ENCODE measurements around the gene COX6A2.

Gene COX6A2

DNA sequence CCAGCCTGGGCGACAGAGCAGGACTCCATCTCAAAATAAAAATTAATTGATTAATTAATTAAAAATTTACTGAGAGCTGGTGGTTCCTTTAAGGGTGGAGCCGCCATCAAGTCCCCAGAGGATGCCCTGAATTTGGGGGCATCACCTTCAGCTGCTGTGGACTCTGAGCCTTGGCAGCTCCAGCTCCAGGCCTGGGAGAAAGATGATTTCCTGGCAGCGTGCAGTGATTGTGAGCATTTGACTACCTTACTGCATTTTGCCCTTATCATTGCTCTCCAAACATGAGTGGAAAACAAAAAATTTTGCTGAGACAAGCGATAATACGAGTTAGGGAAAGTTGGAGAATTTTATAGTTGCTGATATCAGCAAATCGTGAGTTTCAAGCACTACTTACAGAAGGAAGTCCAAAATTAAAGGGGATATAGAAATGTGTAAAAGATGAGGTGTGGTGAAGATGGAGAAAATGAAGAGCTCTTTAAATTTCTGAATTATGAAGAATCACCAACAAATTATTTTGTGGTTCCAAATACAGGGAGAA is 37.6 kb downstream of the COX6A2 start:
- Mint-ChIP-seq H3K9me3 (no peaks in the 10 kb centered on the region), H3K36me3 (ENCODE audit: low read depth) (no peaks in the 10 kb centered on the region), H3K4me3 (no peak overlapping the region), H3K27me3 (ENCODE audit: low read depth) (peaks cover 19% of the 10 kb centered on the region), H3K4me1 (ENCODE audit: low read depth) (peaks cover 4% of the 10 kb centered on the region), H3K27ac (no peak overlapping the region)

DNA sequence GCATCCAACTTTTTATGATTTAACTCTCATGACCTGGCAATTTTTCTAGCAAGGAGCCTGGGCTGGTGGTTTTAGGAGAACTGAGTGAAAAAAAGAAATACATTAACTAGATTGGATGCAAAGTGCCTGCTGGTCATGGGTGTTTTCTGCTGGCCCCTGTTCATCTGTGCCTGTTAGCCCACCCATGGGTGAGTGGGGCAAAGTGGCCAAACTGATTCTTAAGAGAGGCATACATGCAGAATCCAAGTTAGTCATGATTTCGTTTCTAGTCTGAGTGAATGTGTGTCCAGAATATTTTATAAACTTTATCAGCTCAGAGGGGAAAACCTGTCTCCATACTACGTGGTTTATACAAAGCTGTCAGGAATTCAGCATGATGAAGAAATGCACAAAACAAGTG is 39.6 kb downstream of the COX6A2 start:
- H3K9me3 Mint-ChIP-seq = no peaks in the 10 kb centered on the region
- H3K4me3 Mint-ChIP-seq = no peak overlapping the region
- H3K4me1 Mint-ChIP-seq (ENCODE audit: low read depth) = peaks cover 7% of the 10 kb centered on the region
- H3K36me3 Mint-ChIP-seq (ENCODE audit: low read depth) = no peaks in the 10 kb centered on the region
- no peak overlapping the region for H3K27ac Mint-ChIP-seq
- peaks cover 19% of the 10 kb centered on the region for H3K27me3 Mint-ChIP-seq (ENCODE audit: low read depth)

DNA sequence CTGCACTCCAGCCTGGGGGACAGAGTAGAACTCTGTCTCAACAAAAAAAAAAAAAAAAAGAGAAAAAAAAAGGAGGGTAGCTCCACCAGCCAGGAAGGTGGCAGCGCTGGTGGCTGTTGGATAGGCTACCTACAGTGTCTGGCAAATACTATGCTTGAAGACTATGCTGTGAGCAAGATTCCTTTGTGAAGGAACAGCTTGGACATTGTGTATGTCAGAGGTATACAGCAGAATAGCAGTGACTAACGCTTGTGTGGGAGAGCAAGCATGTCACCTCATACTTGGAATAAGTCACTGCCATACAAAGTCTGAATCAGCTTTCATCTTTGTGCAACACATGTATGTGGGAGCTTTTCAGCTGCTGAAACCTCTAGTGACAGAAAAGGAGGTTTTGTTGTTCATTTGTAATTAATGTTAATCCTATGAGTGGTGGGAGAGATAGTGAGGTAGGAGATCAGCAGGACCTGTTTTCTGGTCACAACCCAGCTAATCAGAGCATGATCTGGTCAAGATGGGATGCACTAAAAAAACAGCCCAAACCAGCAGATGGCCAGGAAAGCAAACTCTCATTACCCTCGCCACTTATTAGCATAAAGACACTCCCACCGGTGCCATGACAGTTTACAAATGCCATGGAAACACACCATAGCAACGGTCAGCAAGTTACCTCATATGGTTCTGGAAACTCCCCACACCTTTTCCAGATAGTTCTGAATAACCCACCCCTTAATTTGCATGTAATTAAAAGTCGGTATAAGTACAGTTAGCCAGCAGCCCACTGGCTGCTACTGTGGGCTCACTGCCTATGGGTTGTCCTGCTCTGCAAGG is 41.8 kb downstream of the COX6A2 start:
- Mint-ChIP-seq H3K27ac (no peak overlapping the region), H3K4me3 (no peak overlapping the region)

DNA sequence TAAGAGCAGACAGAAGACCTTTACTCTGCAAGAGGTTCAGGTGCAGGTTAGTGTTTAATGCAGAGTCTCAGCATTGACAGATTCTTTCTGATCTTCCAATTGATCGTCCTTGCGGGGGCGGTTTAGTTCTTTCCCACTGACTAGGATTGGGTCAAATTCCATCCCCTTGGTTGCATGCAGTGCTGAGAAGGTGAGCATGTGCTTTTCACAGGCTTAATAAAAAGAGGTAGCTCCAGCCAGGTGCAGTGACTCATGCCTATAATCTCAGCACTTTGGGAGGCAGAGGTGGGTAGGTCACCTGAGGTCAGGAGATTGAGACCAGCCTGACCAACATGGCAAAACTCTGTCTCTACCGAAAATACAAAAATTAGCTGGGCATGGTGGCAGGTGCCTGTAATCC is 42.5 kb downstream of the COX6A2 start:
- Mint-ChIP-seq H3K27me3 (ENCODE audit: low read depth) (peaks cover 11% of the 10 kb centered on the region), H3K4me3 (no peak overlapping the region), H3K36me3 (ENCODE audit: low read depth) (peaks cover 17% of the 10 kb centered on the region), H3K9me3 (no peaks in the 10 kb centered on the region), H3K27ac (no peak overlapping the region), H3K4me1 (ENCODE audit: low read depth) (peaks cover 11% of the 10 kb centered on the region)

More for the DNA sequence above, 41.8 kb downstream of the COX6A2 start:
- Mint-ChIP-seq H3K4me1 (ENCODE audit: low read depth) (peaks cover 11% of the 10 kb centered on the region), H3K9me3 (no peaks in the 10 kb centered on the region), H3K27me3 (ENCODE audit: low read depth) (peaks cover 14% of the 10 kb centered on the region), H3K36me3 (ENCODE audit: low read depth) (peaks cover 13% of the 10 kb centered on the region)

DNA sequence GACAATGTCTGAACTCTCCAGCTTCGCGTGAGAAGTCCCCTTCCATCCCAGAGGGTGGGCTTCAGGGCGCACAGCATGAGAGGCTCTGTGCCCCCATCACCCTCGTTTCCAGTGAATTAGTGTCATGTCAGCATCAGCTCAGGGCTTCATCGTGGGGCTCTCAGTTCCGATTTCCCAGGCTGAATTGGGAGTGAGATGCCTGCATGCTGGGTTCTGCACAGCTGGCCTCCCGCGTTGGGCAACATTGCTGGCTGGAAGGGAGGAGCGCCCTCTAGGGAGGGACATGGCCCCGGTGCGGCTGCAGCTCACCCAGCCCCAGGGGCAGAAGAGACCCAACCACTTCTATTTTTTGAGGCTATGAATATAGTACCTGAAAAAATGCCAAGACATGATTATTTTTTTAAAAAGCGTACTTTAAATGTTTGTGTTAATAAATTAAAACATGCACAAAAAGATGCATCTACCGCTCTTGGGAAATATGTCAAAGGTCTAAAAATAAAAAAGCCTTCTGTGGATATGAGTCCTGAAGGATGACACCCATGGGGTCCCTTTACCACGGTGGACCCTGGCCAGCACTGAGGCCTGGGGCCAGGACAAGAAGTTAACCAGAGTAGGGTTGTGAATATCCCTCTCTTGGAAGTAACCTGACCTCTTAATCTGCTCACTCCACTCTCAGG is 45.5 kb downstream of the COX6A2 start:
- Mint-ChIP-seq H3K4me1 (ENCODE audit: low read depth) (peaks cover 11% of the 10 kb centered on the region), H3K4me3 (no peak overlapping the region), H3K27ac (no peak overlapping the region), H3K27me3 (ENCODE audit: low read depth) (no peaks in the 10 kb centered on the region), H3K36me3 (ENCODE audit: low read depth) (peaks cover 34% of the 10 kb centered on the region), H3K9me3 (no peaks in the 10 kb centered on the region)

DNA sequence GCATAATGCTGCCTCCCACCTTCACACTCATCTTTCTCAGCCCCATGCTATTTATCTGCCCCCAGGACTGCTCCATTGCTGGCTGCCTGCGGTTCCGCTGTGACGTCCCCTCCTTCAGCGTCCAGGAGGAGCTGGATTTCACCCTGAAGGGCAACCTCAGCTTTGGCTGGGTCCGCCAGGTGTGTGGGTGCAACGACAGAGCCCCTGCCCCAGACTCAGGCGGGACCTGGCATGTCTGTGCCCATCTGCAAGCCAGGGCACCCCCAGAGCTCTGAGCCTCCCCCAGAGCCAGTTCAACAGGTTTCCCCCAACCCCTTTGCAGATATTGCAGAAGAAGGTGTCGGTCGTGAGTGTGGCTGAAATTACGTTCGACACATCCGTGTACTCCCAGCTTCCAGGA is 48.0 kb downstream of the COX6A2 start:
- no peak overlapping the region for H3K4me3 Mint-ChIP-seq
- H3K36me3 Mint-ChIP-seq (ENCODE audit: low read depth) = peaks cover 54% of the 10 kb centered on the region
- no peaks in the 10 kb centered on the region for H3K27me3 Mint-ChIP-seq (ENCODE audit: low read depth)
- H3K27ac Mint-ChIP-seq = no peak overlapping the region
- peaks cover 4% of the 10 kb centered on the region for H3K9me3 Mint-ChIP-seq
- H3K4me1 Mint-ChIP-seq (ENCODE audit: low read depth) = peaks cover 4% of the 10 kb centered on the region

Data from T-helper 1 cell treated with Interleukin-12 subunit alpha and Interleukin-12 subunit beta and Interleukin-4 antibody, amounts not matched to agents 30 μg/mL and 1 μg/mL, for 36 hours (primary cell).